Stomach (tissue), 4 donors: Measurements from ENCODE around the gene PIKFYVE.

Experiments used
- CTCF ChIP-seq, 7 experiments: fragments of 450-650 bp in 4 of 7; fragments of 200-600 bp in 3 of 7; sonication (generic) in 3 of 7; IDR thresholded peaks; one replicate each; pipeline ENCODE4 v1.5.1; 2016 to 2019; ENCODE audit warnings: antibody characterized with exemption in 7 of 7, control low read depth in 2 of 7, mild to moderate bottlenecking in 1 of 7
- EP300 ChIP-seq: sonication (generic); formaldehyde crosslinking; IDR thresholded peaks from one replicate; pipeline ENCODE4 v1.6.1; 2017; ENCODE audit warnings: antibody characterized with exemption
- POLR2A ChIP-seq, 4 donors: fragments of 450-650 bp; IDR thresholded peaks; one replicate each; pipeline ENCODE4 v1.6.1; 2016; ENCODE audit warnings: antibody characterized with exemption in 4 of 4, control low read depth in 2 of 4, mild to moderate bottlenecking in 1 of 4, moderate library complexity in 1 of 4
- POLR2AphosphoS5 ChIP-seq, 3 donors: sonication (generic); formaldehyde crosslinking; IDR thresholded peaks; one replicate each; pipeline ENCODE4 v1.6.1; 2016; ENCODE audit warnings: antibody characterized with exemption in 3 of 3

- no peak for TF ChIP-seq CTCF (IDR thresholded peaks at IDR 0.05)
- no peak for TF ChIP-seq POLR2A (IDR thresholded peaks at IDR 0.05)
- TF ChIP-seq EP300: no peak
- no peak for TF ChIP-seq POLR2AphosphoS5 (IDR thresholded peaks at IDR 0.05)
Measured at GRCh38 chr2:208253600-208254117, 12.4 kb upstream of the PIKFYVE start.
